SU-DHL-6 (cell line): ENCODE measurements around the gene PNPLA3.

Source experiments
- H2AFZ ChIP-seq: fragments of 200-600 bp; sonication (generic); 2 replicates; pipeline ENCODE4 v1.6.1; 2014; ENCODE audit warnings: low read depth, mild to moderate bottlenecking, moderate library complexity, mixed read lengths, antibody characterized with exemption, low read length; ENCODE audit not compliant: severe bottlenecking
- H3F3A ChIP-seq: fragments of 200-600 bp; shearing (Covaris generic); 2 replicates; pipeline ENCODE4 v1.6.0; 2016; ENCODE audit warnings: antibody characterized with exemption, mild to moderate bottlenecking; ENCODE audit not compliant: insufficient read depth
- H3K27ac ChIP-seq: fragments of 200-600 bp; sonication (generic); 2 replicates; pipeline ENCODE4 v1.5.1; 2016; ENCODE audit warnings: low read depth, mild to moderate bottlenecking, low read length, moderate library complexity, mixed read lengths
- H3K27me3 ChIP-seq: fragments of 200-600 bp; sonication (generic), shearing (Covaris generic); 2 replicates; pipeline ENCODE4 v1.6.0; 2014; ENCODE audit warnings: mild to moderate bottlenecking, low read length
- H3K36me3 ChIP-seq: fragments of 200-600 bp; sonication (generic); 2 replicates; pipeline ENCODE4 v1.6.1; 2014; ENCODE audit warnings: mild to moderate bottlenecking, low read length, mixed read lengths
- H3K4me2 ChIP-seq: fragments of 300-600, 200-600 bp; shearing (Covaris generic), sonication (generic); 2 replicates; pipeline ENCODE4 v1.6.0; 2014; ENCODE audit warnings: low read length, low read depth, mild to moderate bottlenecking; ENCODE audit not compliant: poor library complexity, severe bottlenecking
- H3K4me3 ChIP-seq: fragments of 200-600 bp; sonication (generic); 2 replicates; pipeline ENCODE4 v1.5.1; 2014; ENCODE audit warnings: antibody characterized with exemption, low read length, mild to moderate bottlenecking, mixed read lengths; ENCODE audit not compliant: insufficient read depth, poor library complexity, severe bottlenecking
- H3K79me2 ChIP-seq: fragments of 200-600 bp; sonication (generic); 2 replicates; pipeline ENCODE4 v1.6.1; 2014; ENCODE audit warnings: mild to moderate bottlenecking, low read length, moderate library complexity; ENCODE audit not compliant: insufficient read depth
- H3K9ac ChIP-seq: fragments of 200-600 bp; sonication (generic); 2 replicates; pipeline ENCODE4 v1.7.0; 2014; ENCODE audit warnings: mild to moderate bottlenecking, low read length
- H3K9me2 ChIP-seq: fragments of 200-600 bp; sonication (generic); replicated peaks from 2 replicates; pipeline ENCODE4 v1.6.1; 2014; ENCODE audit warnings: low read length; ENCODE audit not compliant: insufficient read depth
- H3K9me3 ChIP-seq: fragments of 200-600 bp; sonication (generic); 2 replicates; pipeline ENCODE4 v1.6.1; 2014; ENCODE audit warnings: low read length, mixed read lengths; ENCODE audit not compliant: insufficient read depth
- H4K20me1 ChIP-seq: fragments of 200-600 bp; sonication (generic); 2 replicates; pipeline ENCODE4 v1.6.1; 2014; ENCODE audit warnings: low read depth, mild to moderate bottlenecking, antibody characterized with exemption, low read length, moderate library complexity, mixed read lengths
- EZH2phosphoT487 ChIP-seq: fragments of 200-600 bp; sonication (generic), shearing (Covaris generic); conservative IDR thresholded peaks from 2 replicates; pipeline ENCODE4 v1.6.1; 2018; ENCODE audit warnings: mild to moderate bottlenecking, antibody characterized with exemption, low read length, moderate library complexity, mixed read lengths
- TF ChIP-seq, protein P1 (sequence below): fragments of 200-600 bp; sonication (generic); IDR thresholded peaks from one replicate; pipeline ENCODE4 v1.5.1; 2017; ENCODE audit warnings: antibody characterized with exemption, mild to moderate bottlenecking, low read length, moderate library complexity; ENCODE audit not compliant: insufficient read depth, poor library complexity, severe bottlenecking

Gene PNPLA3

DNA sequence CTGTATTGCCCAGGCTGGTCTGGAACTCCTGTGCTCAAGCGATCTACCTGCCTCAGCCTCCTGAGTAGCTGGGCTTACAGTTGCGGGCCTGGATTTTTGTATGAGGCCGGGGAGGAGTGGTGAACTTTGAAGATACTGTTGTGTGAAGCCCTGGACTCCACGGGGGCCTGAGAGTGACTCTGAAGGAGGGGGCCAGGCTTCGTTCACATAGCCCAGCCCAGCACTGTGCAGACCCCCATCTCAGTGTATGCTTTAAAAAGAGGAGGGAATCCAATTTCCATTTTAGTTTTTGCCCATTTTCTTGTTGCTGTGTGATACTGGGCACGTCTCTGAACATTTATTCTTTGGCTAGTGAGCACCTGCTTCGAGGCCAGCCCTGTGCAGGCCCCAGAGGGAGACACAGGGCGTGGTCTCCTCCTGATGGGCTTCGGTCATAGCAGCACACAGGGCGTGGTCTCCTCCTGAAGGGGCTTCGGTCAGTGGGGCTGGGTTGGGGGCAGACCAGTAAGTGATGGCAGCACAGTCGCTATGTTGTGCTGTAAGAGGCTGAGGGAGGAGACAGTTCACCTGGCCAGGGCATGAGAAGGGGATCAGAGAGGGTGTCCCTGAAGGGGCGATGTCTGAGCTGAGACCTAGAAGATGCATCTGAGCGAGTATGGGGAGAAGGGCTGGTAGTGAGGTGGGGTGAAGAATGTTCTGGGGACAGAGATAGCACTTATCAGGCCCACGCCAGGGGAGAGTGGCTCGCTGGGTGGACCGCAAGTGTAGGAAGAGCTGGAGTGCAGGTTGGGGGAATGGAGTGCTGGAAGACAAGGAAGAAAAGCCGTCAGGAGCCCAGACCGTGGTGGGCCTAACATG is 45.6 kb downstream of the PNPLA3 start:
- TF ChIP-seq, protein P1, sequence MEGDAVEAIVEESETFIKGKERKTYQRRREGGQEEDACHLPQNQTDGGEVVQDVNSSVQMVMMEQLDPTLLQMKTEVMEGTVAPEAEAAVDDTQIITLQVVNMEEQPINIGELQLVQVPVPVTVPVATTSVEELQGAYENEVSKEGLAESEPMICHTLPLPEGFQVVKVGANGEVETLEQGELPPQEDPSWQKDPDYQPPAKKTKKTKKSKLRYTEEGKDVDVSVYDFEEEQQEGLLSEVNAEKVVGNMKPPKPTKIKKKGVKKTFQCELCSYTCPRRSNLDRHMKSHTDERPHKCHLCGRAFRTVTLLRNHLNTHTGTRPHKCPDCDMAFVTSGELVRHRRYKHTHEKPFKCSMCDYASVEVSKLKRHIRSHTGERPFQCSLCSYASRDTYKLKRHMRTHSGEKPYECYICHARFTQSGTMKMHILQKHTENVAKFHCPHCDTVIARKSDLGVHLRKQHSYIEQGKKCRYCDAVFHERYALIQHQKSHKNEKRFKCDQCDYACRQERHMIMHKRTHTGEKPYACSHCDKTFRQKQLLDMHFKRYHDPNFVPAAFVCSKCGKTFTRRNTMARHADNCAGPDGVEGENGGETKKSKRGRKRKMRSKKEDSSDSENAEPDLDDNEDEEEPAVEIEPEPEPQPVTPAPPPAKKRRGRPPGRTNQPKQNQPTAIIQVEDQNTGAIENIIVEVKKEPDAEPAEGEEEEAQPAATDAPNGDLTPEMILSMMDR: no peak
- TF ChIP-seq EZH2phosphoT487: no peak
- no peaks in the 10 kb centered on the region for H3K9me3 ChIP-seq
- H3K4me3 ChIP-seq: no peak overlapping the region
- no peak overlapping the region for H3K27ac ChIP-seq
- H3K36me3 ChIP-seq: peaks cover 4% of the 10 kb centered on the region; the same call in 1 of the 2 replicates
- H3F3A ChIP-seq: no peaks in the 10 kb centered on the region
- H3K9ac ChIP-seq: no peak overlapping the region
- H2AFZ ChIP-seq: no peak overlapping the region
- H3K27me3 ChIP-seq: no peaks in the 10 kb centered on the region
- no peaks in the 10 kb centered on the region for H3K9me2 ChIP-seq
- H4K20me1 ChIP-seq: no peaks in the 10 kb centered on the region
- H3K79me2 ChIP-seq: no peaks in the 10 kb centered on the region
- H3K4me2 ChIP-seq: no peak overlapping the region

DNA sequence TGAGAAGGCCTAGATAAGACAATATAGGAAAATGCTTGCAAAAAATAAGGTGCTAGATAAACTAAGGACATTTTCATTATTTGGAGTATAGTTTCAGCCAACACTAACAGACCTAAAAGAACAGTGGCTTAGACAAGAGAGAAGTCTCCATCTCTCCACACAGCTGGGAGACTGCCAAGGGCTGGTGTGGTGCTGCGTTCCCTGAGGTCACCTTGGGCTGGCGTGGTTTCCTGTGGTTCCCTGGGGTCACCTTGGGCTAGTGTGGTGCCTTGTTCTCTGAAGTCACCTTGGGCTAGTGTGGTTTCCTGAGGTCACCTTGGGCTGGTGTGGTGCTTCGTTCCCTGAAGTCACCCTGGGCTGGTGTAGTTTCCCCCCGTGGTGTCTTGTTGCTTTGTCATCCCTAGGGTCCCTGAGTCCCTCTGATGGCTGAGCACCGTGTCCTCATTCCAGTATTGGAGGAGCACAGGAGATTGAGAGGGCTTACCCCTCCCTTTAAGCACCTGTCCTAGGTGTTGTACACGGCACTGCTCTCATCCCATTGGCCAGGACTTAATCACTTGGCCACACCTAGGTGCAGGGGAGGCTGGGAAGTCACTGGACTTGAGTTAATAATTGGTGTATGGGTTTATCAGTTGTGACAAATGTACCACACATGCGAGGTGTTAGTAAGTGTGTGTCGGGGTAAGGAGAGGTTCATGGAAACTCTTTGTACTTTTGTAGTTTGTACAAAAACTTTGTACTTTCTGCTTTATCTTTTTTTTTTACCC is 46.6 kb downstream of the PNPLA3 start:
- Histone ChIP-seq H3K36me3 (peaks cover 2% of the 10 kb centered on the region; the same call in 1 of the 2 replicates), H3K79me2 (no peaks in the 10 kb centered on the region)

DNA sequence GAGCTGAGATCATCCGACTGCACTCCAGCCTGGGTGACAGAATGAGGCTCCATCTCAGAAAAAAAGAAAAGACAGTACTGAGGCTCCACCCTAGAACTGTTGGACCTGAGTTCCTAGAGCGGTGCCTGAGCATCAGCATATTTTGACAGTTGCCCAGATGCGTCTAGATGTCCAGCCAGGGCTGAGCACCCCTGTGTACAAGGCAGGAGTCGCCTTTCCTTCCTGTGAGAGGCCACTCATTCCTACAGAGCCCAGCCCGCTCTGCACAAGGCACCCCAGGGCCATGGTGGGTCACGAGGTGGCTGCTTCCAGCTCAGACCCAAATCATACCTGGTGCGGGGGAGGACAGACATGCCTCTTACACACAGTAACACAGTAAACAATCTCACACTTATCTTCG is 47.5 kb downstream of the PNPLA3 start:
- Histone ChIP-seq H4K20me1 (no peaks in the 10 kb centered on the region), H3K4me3 (no peak overlapping the region), H2AFZ (no peak overlapping the region), H3K9me3 (no peaks in the 10 kb centered on the region), H3K9me2 (no peaks in the 10 kb centered on the region), H3F3A (no peaks in the 10 kb centered on the region), H3K27ac (no peak overlapping the region), H3K9ac (no peak overlapping the region), H3K79me2 (no peaks in the 10 kb centered on the region), H3K36me3 (peaks cover 2% of the 10 kb centered on the region; the same call in 1 of the 2 replicates), H3K4me2 (no peak overlapping the region), H3K27me3 (no peaks in the 10 kb centered on the region)
- no peak for TF ChIP-seq EZH2phosphoT487
- TF ChIP-seq, protein P1: no peak

More for the DNA sequence above, 46.6 kb downstream of the PNPLA3 start:
- H2AFZ ChIP-seq: no peak overlapping the region
- H3F3A ChIP-seq: no peaks in the 10 kb centered on the region
- H3K9me3 ChIP-seq: no peaks in the 10 kb centered on the region
- H3K4me3 ChIP-seq: no peak overlapping the region
- TF ChIP-seq EZH2phosphoT487: no peak
- TF ChIP-seq, protein P1: no peak
- no peak overlapping the region for H3K27ac ChIP-seq
- H3K4me2 ChIP-seq: no peak overlapping the region
- no peaks in the 10 kb centered on the region for H4K20me1 ChIP-seq
- H3K9me2 ChIP-seq: no peaks in the 10 kb centered on the region
- H3K27me3 ChIP-seq: no peaks in the 10 kb centered on the region
- no peak overlapping the region for H3K9ac ChIP-seq
